T-helper 1 cell treated with Interleukin-12 subunit alpha and Interleukin-12 subunit beta and Interleukin-4 antibody, amounts not matched to agents 30 μg/mL and 1 μg/mL, for 36 hours (primary cell): ENCODE data around the gene THSD4.

ENCODE experiments used
- H3K27ac Mint-ChIP-seq: one replicate; pipeline ENCODE4 v1.8.0; 2021; ENCODE audit warnings: mild to moderate bottlenecking, mixed read lengths
- H3K27me3 Mint-ChIP-seq: one replicate; pipeline ENCODE4 v1.8.0; 2021; ENCODE audit warnings: low read depth, mixed read lengths
- H3K36me3 Mint-ChIP-seq: one replicate; pipeline ENCODE4 v1.8.0; 2021; ENCODE audit warnings: low read depth, mixed read lengths
- H3K4me1 Mint-ChIP-seq: one replicate; pipeline ENCODE4 v1.8.0; 2021; ENCODE audit warnings: low read depth, mixed read lengths
- H3K4me3 Mint-ChIP-seq: one replicate; pipeline ENCODE4 v1.8.0; 2021; ENCODE audit warnings: mild to moderate bottlenecking, moderate library complexity, mixed read lengths
- H3K9me3 Mint-ChIP-seq: one replicate; pipeline ENCODE4 v1.8.0; 2021; ENCODE audit warnings: mixed read lengths

THSD4 gene

GRCh38 chr15:71237456-71238188 lies 122.4 kb downstream of the THSD4 start:
- Mint-ChIP-seq H3K4me1 (no peaks in the 10 kb centered on the region), H3K9me3 (no peaks in the 10 kb centered on the region), H3K27me3 (no peaks in the 10 kb centered on the region), H3K27ac (no peak overlapping the region), H3K4me3 (no peak overlapping the region), H3K36me3 (no peaks in the 10 kb centered on the region)

- Mint-ChIP-seq H3K4me3 (no peak overlapping the region), H3K27me3 (no peaks in the 10 kb centered on the region), H3K36me3 (no peaks in the 10 kb centered on the region)
These were observed 123.7 kb downstream of the THSD4 start for GRCh38 chr15:71238926-71239325.

GRCh38 chr15:71239592-71240364 lies 124.5 kb downstream of the THSD4 start:
- Mint-ChIP-seq H3K4me1 (no peaks in the 10 kb centered on the region), H3K27ac (no peak overlapping the region), H3K4me3 (no peak overlapping the region), H3K9me3 (no peaks in the 10 kb centered on the region), H3K27me3 (no peaks in the 10 kb centered on the region), H3K36me3 (no peaks in the 10 kb centered on the region)

More at GRCh38 chr15:71238926-71239325, 123.7 kb downstream of the THSD4 start:
- no peaks in the 10 kb centered on the region for H3K9me3 Mint-ChIP-seq
- H3K27ac Mint-ChIP-seq: no peak overlapping the region
- H3K4me1 Mint-ChIP-seq: no peaks in the 10 kb centered on the region

GRCh38 chr15:71242292-71242691 lies 127.0 kb downstream of the THSD4 start:
- H3K9me3 Mint-ChIP-seq: no peaks in the 10 kb centered on the region
- no peak overlapping the region for H3K27ac Mint-ChIP-seq
- no peak overlapping the region for H3K4me3 Mint-ChIP-seq
- H3K36me3 Mint-ChIP-seq: no peaks in the 10 kb centered on the region
- H3K27me3 Mint-ChIP-seq: no peaks in the 10 kb centered on the region
- no peaks in the 10 kb centered on the region for H3K4me1 Mint-ChIP-seq

GRCh38 chr15:71244250-71244649 lies 129.0 kb downstream of the THSD4 start:
- Mint-ChIP-seq H3K4me1 (no peaks in the 10 kb centered on the region), H3K4me3 (no peak overlapping the region), H3K27me3 (no peaks in the 10 kb centered on the region), H3K27ac (no peak overlapping the region), H3K36me3 (no peaks in the 10 kb centered on the region), H3K9me3 (no peaks in the 10 kb centered on the region)

GRCh38 chr15:71245588-71245987 lies 130.3 kb downstream of the THSD4 start:
- no peaks in the 10 kb centered on the region for H3K27me3 Mint-ChIP-seq
- no peaks in the 10 kb centered on the region for H3K9me3 Mint-ChIP-seq
- H3K4me1 Mint-ChIP-seq: no peaks in the 10 kb centered on the region
- H3K4me3 Mint-ChIP-seq: no peak overlapping the region
- H3K36me3 Mint-ChIP-seq: no peaks in the 10 kb centered on the region
- no peak overlapping the region for H3K27ac Mint-ChIP-seq

- no peak overlapping the region for H3K4me3 Mint-ChIP-seq
- no peaks in the 10 kb centered on the region for H3K4me1 Mint-ChIP-seq
- H3K27ac Mint-ChIP-seq: no peak overlapping the region
- no peaks in the 10 kb centered on the region for H3K27me3 Mint-ChIP-seq
- H3K9me3 Mint-ChIP-seq: no peaks in the 10 kb centered on the region
- H3K36me3 Mint-ChIP-seq: no peaks in the 10 kb centered on the region
These were observed 133.1 kb downstream of the THSD4 start for GRCh38 chr15:71248386-71248785.

GRCh38 chr15:71249986-71250385 lies 134.7 kb downstream of the THSD4 start:
- H3K4me3 Mint-ChIP-seq: no peak overlapping the region
- H3K36me3 Mint-ChIP-seq: no peaks in the 10 kb centered on the region
- H3K4me1 Mint-ChIP-seq: no peaks in the 10 kb centered on the region
- H3K27me3 Mint-ChIP-seq: no peaks in the 10 kb centered on the region
- H3K27ac Mint-ChIP-seq: no peak overlapping the region
- no peaks in the 10 kb centered on the region for H3K9me3 Mint-ChIP-seq

- no peak overlapping the region for H3K4me3 Mint-ChIP-seq
- H3K9me3 Mint-ChIP-seq: no peaks in the 10 kb centered on the region
- no peak overlapping the region for H3K27ac Mint-ChIP-seq
- no peaks in the 10 kb centered on the region for H3K36me3 Mint-ChIP-seq
- no peaks in the 10 kb centered on the region for H3K4me1 Mint-ChIP-seq
- H3K27me3 Mint-ChIP-seq: no peaks in the 10 kb centered on the region
These were observed 135.8 kb downstream of the THSD4 start for GRCh38 chr15:71250936-71251583.

GRCh38 chr15:71251584-71252043 lies 136.3 kb downstream of the THSD4 start:
- Mint-ChIP-seq H3K27ac (no peak overlapping the region), H3K4me3 (no peak overlapping the region), H3K9me3 (no peaks in the 10 kb centered on the region), H3K36me3 (no peaks in the 10 kb centered on the region), H3K27me3 (no peaks in the 10 kb centered on the region), H3K4me1 (no peaks in the 10 kb centered on the region)

GRCh38 chr15:71252044-71252739 lies 136.9 kb downstream of the THSD4 start:
- no peak overlapping the region for H3K4me3 Mint-ChIP-seq
- H3K9me3 Mint-ChIP-seq: no peaks in the 10 kb centered on the region
- H3K27ac Mint-ChIP-seq: no peak overlapping the region
- no peaks in the 10 kb centered on the region for H3K27me3 Mint-ChIP-seq
- H3K4me1 Mint-ChIP-seq: no peaks in the 10 kb centered on the region
- H3K36me3 Mint-ChIP-seq: no peaks in the 10 kb centered on the region

GRCh38 chr15:71252740-71253047 lies 137.4 kb downstream of the THSD4 start:
- H3K27ac Mint-ChIP-seq: no peak overlapping the region
- H3K4me3 Mint-ChIP-seq: no peak overlapping the region
- no peaks in the 10 kb centered on the region for H3K9me3 Mint-ChIP-seq
- H3K36me3 Mint-ChIP-seq: no peaks in the 10 kb centered on the region
- H3K27me3 Mint-ChIP-seq: no peaks in the 10 kb centered on the region
- no peaks in the 10 kb centered on the region for H3K4me1 Mint-ChIP-seq

- Mint-ChIP-seq H3K4me1 (no peaks in the 10 kb centered on the region), H3K27ac (no peak overlapping the region), H3K36me3 (no peaks in the 10 kb centered on the region), H3K27me3 (no peaks in the 10 kb centered on the region), H3K9me3 (no peaks in the 10 kb centered on the region), H3K4me3 (no peak overlapping the region)
These were observed 139.2 kb downstream of the THSD4 start for GRCh38 chr15:71254491-71254890.

- Mint-ChIP-seq H3K27ac (no peak overlapping the region), H3K4me3 (no peak overlapping the region), H3K36me3 (no peaks in the 10 kb centered on the region), H3K9me3 (no peaks in the 10 kb centered on the region), H3K27me3 (no peaks in the 10 kb centered on the region), H3K4me1 (no peaks in the 10 kb centered on the region)
These were observed 141.8 kb downstream of the THSD4 start for GRCh38 chr15:71256934-71257664.
